ENCODE data around the gene SASH3.
"Not testable (repeated sequence)": the region's sequence is repeated elsewhere in the genome, so short reads cannot be mapped to it uniquely, and the experiment has no call there.

The SASH3 gene

DNA sequence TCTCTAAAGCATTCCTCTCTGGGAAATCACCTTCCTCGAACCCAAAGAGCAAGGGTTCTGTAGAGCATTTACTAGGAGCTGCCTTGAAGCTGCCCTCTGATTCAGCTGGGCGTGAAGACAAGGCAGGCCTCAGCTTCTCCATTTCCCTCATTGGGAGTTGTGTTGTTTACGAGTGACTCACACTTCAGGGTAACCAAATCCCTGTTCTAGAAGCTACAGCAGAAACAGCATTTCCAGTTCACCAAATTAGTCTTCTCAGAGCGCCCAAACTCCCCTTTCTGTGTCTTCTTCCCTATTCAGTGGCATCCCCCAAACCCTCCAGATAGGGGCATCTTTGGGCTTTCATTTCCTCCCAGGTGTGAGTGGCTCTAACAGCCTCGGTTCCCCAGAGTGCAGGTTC is 41.8 kb upstream of the SASH3 start:
- no peaks in the 10 kb centered on the region for H3K4me1 ChIP-seq (ENCODE audit: insufficient read depth, poor library complexity, severe bottlenecking)
- DNase-seq (ENCODE audit: low spot score) (no peak), ATAC-seq (ENCODE audit: low read depth) (peak; percentile 58; the same call in 2 of the 3 replicates)
- H3K27me3 ChIP-seq (ENCODE audit: insufficient read depth, poor library complexity, severe bottlenecking): no peaks in the 10 kb centered on the region
- H3K4me3 ChIP-seq (ENCODE audit: severe bottlenecking): no peak overlapping the region
- H3K9me3 ChIP-seq (ENCODE audit: severe bottlenecking): no peaks in the 10 kb centered on the region
- H3K27ac ChIP-seq (ENCODE audit: poor library complexity, severe bottlenecking): no peak overlapping the region
- H3K36me3 ChIP-seq (ENCODE audit: low read depth): no peaks in the 10 kb centered on the region
- TF ChIP-seq, protein P1, sequence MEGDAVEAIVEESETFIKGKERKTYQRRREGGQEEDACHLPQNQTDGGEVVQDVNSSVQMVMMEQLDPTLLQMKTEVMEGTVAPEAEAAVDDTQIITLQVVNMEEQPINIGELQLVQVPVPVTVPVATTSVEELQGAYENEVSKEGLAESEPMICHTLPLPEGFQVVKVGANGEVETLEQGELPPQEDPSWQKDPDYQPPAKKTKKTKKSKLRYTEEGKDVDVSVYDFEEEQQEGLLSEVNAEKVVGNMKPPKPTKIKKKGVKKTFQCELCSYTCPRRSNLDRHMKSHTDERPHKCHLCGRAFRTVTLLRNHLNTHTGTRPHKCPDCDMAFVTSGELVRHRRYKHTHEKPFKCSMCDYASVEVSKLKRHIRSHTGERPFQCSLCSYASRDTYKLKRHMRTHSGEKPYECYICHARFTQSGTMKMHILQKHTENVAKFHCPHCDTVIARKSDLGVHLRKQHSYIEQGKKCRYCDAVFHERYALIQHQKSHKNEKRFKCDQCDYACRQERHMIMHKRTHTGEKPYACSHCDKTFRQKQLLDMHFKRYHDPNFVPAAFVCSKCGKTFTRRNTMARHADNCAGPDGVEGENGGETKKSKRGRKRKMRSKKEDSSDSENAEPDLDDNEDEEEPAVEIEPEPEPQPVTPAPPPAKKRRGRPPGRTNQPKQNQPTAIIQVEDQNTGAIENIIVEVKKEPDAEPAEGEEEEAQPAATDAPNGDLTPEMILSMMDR (IDR thresholded peaks at IDR 0.05; ENCODE audit: poor library complexity, severe bottlenecking): no peak

DNA sequence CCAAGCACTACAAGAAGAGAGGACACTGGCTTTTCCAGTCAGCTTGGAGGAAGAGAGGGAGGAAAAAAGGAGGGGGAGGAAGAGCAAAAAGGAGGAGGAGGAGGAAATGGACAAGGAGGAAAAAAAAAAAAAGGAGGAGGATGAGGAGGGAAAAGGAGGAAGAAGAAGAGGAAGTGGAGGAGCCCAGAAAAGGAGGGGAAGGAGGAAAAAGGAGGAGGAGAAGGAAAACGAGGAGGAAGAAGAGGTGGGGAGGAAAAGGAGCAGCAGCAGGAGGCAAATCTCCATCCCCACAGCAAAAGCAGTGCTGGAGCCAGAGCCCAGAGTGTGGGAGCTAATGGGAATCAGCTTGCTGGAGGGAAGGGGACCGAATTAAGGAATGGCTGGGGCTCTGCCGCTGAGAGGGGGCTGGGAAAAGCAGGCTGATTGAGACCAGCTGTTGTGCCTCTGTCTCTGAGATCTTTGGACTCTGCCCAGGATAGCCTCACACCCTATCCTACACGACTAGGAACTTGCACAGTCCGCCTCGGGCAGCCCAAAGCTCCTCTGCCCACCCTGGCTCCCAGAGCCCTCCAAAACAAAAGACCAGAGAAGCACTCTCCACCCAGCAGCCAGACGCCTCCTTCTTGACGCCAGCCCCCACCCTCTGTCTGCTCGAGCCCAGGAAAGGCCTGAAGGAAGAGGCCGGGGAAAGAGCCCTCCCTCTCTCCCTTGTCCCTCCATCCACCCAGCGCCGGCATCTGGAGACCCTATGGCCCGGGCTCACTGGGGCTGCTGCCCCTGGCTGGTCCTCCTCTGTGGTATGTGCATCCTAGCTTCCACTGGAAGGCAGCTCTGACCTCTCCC is 41.1 kb upstream of the SASH3 start, which contains the start of gene XPNPEP2:
TSS of gene XPNPEP2 (plus strand) at position 514 of the 843 bp plus-strand sequence. CDS start at position 749, 235 bp downstream.
- Histone ChIP-seq H3K27me3 (ENCODE audit: insufficient read depth, poor library complexity, severe bottlenecking) (no peaks in the 10 kb centered on the region), H3K9me3 (ENCODE audit: severe bottlenecking) (no peaks in the 10 kb centered on the region), H3K27ac (ENCODE audit: poor library complexity, severe bottlenecking) (no peak within 1 kb of the TSS), H3K4me3 (ENCODE audit: severe bottlenecking) (no peak within 1 kb of the TSS), H3K4me1 (ENCODE audit: insufficient read depth, poor library complexity, severe bottlenecking) (no peaks in the 10 kb centered on the region), H3K36me3 (ENCODE audit: low read depth) (no peaks in the 10 kb centered on the region)
- ATAC-seq (ENCODE audit: low read depth) (no peak), DNase-seq (ENCODE audit: low spot score) (no peak)
- TF ChIP-seq, protein P1 (IDR thresholded peaks at IDR 0.05; ENCODE audit: poor library complexity, severe bottlenecking): no peak

DNA sequence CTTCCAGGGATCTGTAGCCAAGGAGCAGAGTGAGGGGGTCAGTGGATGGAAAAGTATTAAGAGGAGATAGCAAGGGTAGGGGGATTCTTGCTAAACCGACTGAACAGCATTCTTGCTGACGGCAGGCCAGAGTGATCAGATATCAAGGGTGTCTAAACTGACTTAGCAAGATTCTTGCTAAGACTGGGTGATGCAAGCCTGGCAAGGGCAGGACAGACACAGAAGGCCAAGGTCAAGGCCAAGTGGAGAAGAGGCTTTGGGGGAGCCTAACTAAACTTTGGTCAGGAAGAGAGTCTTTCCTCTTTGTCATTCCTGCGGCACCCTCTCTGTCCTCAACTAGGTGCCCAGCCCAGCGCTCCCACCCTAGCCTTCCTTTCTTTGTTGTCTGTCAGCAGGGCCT is 40.2 kb upstream of the SASH3 start:
- Histone ChIP-seq H3K27ac (ENCODE audit: poor library complexity, severe bottlenecking) (no peak overlapping the region), H3K9me3 (ENCODE audit: severe bottlenecking) (no peaks in the 10 kb centered on the region), H3K36me3 (ENCODE audit: low read depth) (no peaks in the 10 kb centered on the region), H3K4me1 (ENCODE audit: insufficient read depth, poor library complexity, severe bottlenecking) (no peaks in the 10 kb centered on the region), H3K27me3 (ENCODE audit: insufficient read depth, poor library complexity, severe bottlenecking) (no peaks in the 10 kb centered on the region), H3K4me3 (ENCODE audit: severe bottlenecking) (no peak overlapping the region)
- ATAC-seq (ENCODE audit: low read depth) (no peak), DNase-seq (ENCODE audit: low spot score) (no peak)
- TF ChIP-seq, protein P1 (IDR thresholded peaks at IDR 0.05; ENCODE audit: poor library complexity, severe bottlenecking): no peak

DNA sequence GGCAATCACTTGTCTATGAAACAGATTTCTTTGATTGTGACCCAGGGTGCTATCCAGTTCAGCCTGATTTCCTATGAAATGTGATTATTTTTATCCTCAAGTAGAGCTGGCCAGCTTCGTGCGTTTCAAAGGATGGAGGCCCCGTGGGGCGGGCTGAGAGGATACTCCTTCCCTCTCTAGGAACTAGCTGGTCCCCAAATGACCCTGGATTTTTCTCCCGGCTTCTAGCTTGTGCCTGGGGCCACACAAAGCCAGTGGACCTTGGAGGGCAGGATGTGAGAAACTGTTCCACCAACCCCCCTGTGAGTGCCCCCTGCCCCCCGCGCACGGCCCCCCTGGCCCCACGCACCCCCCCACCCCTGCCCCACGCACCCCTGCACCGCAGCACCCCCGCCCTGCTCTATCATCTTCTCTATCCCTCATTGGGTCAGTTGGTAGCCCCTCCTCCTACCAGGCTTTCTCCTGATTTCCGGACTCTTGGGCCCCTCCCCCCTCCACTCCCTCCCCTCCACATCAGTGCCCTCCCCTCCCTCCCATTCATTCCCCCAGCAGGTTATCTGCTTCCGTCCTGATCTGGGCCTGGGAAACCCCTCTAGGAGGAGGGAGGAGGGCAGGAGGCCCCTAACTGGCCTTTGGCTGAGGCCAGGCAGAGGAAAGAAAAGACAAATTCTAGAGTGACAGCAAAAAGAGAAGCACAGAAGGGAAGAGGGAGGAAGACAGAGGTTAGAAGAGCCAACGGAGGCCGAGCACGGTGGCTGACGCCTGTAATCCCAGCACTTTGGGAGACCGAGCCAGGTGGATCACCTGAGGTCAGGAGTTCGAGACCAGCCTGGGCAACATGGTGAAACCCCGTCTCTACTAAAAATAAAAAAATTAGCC is 37.6 kb upstream of the SASH3 start:
- DNase-seq (ENCODE audit: low spot score) (no peak), ATAC-seq (ENCODE audit: low read depth) (no peak)

DNA sequence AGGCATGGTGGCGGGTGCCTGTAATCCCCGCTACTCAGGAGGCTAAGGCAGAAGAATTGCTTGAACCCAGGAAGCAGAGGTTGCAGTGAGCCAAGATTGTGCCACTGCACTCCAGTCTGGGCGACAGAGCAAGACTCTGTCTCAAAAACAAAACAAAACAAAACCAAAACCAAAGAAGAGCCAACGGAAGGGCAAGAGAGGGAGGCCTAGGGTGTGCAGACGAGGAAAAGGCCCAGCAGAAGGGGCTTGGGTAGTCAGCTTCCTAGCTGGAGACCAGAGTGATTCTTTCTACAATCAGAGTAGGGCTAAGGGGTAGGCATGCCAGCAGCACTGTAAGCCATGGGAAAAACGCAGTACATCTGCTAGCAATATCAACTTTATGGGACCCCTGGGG is 37.0 kb upstream of the SASH3 start:
- not testable (repeated sequence) for H3K4me3 ChIP-seq (ENCODE audit: severe bottlenecking); ATAC-seq (ENCODE audit: low read depth); H3K9me3 ChIP-seq (ENCODE audit: severe bottlenecking); H3K27ac ChIP-seq (ENCODE audit: poor library complexity, severe bottlenecking); DNase-seq (ENCODE audit: low spot score); H3K27me3 ChIP-seq (ENCODE audit: insufficient read depth, poor library complexity, severe bottlenecking); H3K4me1 ChIP-seq (ENCODE audit: insufficient read depth, poor library complexity, severe bottlenecking); H3K36me3 ChIP-seq (ENCODE audit: low read depth)

More for the DNA sequence above, 37.6 kb upstream of the SASH3 start:
- no peaks in the 10 kb centered on the region for H3K4me1 ChIP-seq (ENCODE audit: insufficient read depth, poor library complexity, severe bottlenecking)
- no peaks in the 10 kb centered on the region for H3K27me3 ChIP-seq (ENCODE audit: insufficient read depth, poor library complexity, severe bottlenecking)
- H3K27ac ChIP-seq (ENCODE audit: poor library complexity, severe bottlenecking): no peak overlapping the region
- H3K36me3 ChIP-seq (ENCODE audit: low read depth): no peaks in the 10 kb centered on the region
- no peak overlapping the region for H3K4me3 ChIP-seq (ENCODE audit: severe bottlenecking)
- TF ChIP-seq, protein P1 (IDR thresholded peaks at IDR 0.05; ENCODE audit: poor library complexity, severe bottlenecking): no peak
- no peaks in the 10 kb centered on the region for H3K9me3 ChIP-seq (ENCODE audit: severe bottlenecking)

Data from RWPE2 (cell line).